Thymus (tissue), 11 donors: ENCODE measurements around the gene IGFALS. TPM values are rescaled to one million over a fixed set of nuclear protein-coding genes. Genes with fewer than 3 reads are reported as not detected.

Experiments used
- DNase-seq, 9 donors: peaks; one replicate each; pipeline ENCODE4 v3.0.0-alpha.2; 2013; ENCODE audit warnings: low spot score in 9 of 9, low read depth in 6 of 9, missing footprints in 1 of 9
- H3K27ac ChIP-seq, 2 donors: one replicate each; pipeline ENCODE4 v1.5.1; 2013; ENCODE audit warnings: control low read depth in 1 of 2, low read depth in 1 of 2, low read length in 1 of 2, mild to moderate bottlenecking in 1 of 2, moderate library complexity in 1 of 2
- H3K27me3 ChIP-seq, 2 donors: one replicate each; pipeline ENCODE4 v1.5.1; 2013; ENCODE audit warnings: low read length in 1 of 2; ENCODE audit not compliant: control insufficient read depth in 2 of 2, insufficient read depth in 1 of 2
- H3K36me3 ChIP-seq, 2 donors: one replicate each; pipeline ENCODE4 v1.5.1; 2013; ENCODE audit warnings: low read length in 1 of 2, mild to moderate bottlenecking in 1 of 2, moderate library complexity in 1 of 2; ENCODE audit not compliant: control insufficient read depth in 2 of 2, insufficient read depth in 2 of 2
- H3K4me1 ChIP-seq, 2 donors: one replicate each; pipeline ENCODE4 v1.5.1; 2013; ENCODE audit warnings: low read length in 2 of 2; ENCODE audit not compliant: control insufficient read depth in 2 of 2, insufficient read depth in 2 of 2
- H3K4me3 ChIP-seq, 2 donors: one replicate each; pipeline ENCODE4 v1.5.1; 2013; ENCODE audit warnings: low read length in 2 of 2, control low read depth in 1 of 2, mild to moderate bottlenecking in 1 of 2
- H3K9me3 ChIP-seq, 2 donors: one replicate each; pipeline ENCODE4 v1.5.1; 2013; ENCODE audit warnings: low read length in 1 of 2, mild to moderate bottlenecking in 1 of 2; ENCODE audit not compliant: control insufficient read depth in 2 of 2, insufficient read depth in 1 of 2
- WGBS: extraction: QIAGEN DNeasy Blood & Tissue Kit; methylation state at CpG from one replicate; pipeline ENCODE4 v1.1.7; 2013; 5-methylcytosine and 5-hydroxymethylcytosine counted together
- polyA plus RNA-seq: library from polyadenylated mRNA; stranded (reverse); fragments of 200-250 nt; gene quantifications from one replicate; pipeline ENCODE4 v1.2.3, GENCODE V29; 2013
- total RNA-seq: library from RNA; stranded (reverse); fragments of 120-200 nt; gene quantifications from one replicate; pipeline ENCODE4 v1.2.4, GENCODE V29; 2013
- donor health status: healthy.

Gene IGFALS
- total and polyA plus RNA-seq, 2 donors: 1.9 to 4.0 TPM

DNA sequence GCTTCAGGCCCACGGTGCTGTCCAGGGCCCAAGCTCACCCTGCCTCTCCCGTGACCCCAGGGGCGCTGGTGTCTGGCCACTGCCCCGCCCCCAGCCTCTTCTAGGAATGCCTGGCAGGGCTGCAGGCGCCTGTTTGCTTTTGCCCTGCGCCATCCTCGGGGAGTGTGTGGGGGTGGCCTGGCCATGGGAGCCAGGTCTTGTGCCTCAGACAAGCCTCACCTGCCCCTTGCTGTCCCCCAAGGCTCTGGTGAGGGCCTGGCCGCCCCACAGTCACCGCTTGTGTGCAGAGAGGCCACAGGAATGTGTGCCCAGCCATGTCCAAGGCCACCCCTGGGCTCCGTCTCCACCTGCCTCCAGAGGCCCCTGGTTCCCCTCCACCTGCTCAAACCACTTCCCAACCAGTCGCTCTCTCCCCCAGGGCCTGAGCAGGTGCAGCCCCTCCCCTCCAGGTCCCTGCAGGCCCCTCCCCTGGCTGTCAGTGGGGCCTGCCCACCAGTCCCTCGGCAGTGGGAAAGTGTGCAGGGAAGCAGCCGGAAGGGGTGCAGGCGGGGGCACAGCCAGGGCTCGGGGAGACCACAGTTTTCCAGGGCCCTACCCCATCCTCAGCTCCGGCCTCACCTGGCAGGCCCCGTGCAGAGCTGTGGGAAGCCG lies 841 bp upstream of the IGFALS start:
- peaks cover 0 to 3% of the 10 kb centered on the region in 2 donors for H3K4me1 ChIP-seq
- H3K4me3 ChIP-seq: no peak overlapping the region
- H3K27me3 ChIP-seq: no peaks in the 10 kb centered on the region
- DNase-seq: no peak
- peaks cover 15 to 32% of the 10 kb centered on the region in 2 donors for H3K36me3 ChIP-seq
- peaks cover 1 to 15% of the 10 kb centered on the region in 2 donors for H3K9me3 ChIP-seq
- 86% methylated on average over 18 of the region's 18 CpGs for WGBS
- H3K27ac ChIP-seq: no peak overlapping the region

DNA sequence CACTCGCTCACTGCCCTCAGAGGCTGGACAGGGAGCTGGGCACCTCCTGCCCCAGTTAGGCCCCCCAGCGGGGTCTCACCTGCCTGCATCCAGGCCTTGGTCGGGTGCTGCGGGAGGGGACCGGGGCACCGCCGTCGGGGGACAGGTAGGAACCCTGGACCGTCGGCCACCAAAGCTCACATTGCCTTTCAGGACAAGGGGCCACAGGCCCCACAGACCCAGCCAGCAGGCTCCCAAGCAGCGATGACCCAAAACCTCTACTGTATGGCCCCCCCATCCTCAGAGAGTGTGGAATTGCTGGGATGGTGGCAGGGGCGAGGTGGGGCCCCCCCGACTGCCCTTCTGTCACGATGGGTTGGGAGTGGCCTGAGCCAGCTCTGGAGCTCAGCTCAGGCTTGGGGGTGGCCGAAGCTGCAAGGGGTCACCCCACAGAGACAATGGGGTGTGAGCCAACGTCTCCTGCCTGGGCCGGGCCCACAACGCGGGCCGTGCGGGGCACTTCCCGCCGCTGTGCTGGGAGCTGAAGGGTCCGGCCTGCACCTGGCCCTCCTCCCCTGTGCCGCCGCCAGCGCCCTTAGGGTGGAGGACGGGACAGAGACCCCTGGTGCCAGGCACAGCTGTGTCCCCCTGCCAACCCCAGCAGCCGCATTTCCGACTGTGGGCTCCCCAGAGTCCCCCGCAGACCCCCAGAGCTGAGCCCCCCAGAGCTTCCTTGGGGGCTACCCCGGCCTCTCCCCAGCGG lies 498 bp downstream of the IGFALS start:
- Histone ChIP-seq H3K9me3 (peaks cover 0 to 6% of the 10 kb centered on the region in 2 donors), H3K4me1 (peaks cover 0 to 3% of the 10 kb centered on the region in 2 donors), H3K27ac (no peak overlapping the region), H3K4me3 (no peak overlapping the region), H3K27me3 (no peaks in the 10 kb centered on the region), H3K36me3 (peaks cover 28 to 45% of the 10 kb centered on the region in 2 donors)
- DNase-seq: no peak
- 94% methylated on average over 33 of the region's 33 CpGs for WGBS

DNA sequence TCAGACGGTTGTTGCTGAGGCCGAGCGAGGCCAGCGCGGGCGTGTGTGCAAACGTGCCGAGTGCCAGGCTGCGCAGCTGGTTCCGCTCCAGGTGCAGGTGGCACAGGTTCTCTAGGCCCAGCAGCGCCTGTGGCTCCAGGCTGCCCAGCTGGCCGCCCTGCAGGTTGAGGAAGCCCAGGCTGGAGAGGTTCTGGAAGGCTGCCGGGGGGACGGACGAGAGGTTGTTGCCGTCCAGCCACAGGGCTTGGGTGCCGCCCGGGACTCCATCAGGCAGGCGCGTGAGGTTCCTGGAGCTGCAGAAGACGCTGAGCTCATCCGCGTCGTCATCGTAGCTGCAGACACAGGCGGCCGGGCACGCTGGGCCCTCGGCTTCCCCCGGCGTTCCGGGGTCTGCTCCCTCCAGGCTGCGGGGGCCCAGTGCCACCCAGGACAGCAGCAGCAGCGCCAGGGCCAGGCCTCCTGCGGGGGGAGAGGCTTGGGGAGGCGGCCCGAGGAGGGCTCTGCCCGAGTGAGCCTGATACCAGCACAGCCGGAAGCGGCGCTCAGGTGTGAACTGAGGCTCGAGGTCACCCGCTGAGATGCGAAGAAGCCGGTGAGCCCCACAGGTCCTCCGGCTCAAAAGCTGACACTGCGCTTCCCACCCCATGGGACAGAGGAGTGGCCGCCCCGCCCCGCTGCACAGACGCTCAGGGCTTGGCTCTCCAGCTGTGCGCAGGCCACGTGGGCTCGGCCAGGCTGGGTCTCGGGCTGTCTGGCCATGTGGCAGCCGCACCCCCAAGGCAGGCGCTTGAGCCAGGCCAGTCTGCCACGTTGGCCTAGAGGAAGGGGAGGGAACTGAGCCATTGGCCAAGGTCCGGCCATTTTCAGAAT lies 1.3 kb downstream of the IGFALS start:
- Histone ChIP-seq H3K27me3 (no peaks in the 10 kb centered on the region), H3K9me3 (peaks cover 0 to 4% of the 10 kb centered on the region in 2 donors), H3K36me3 (peaks cover 36 to 53% of the 10 kb centered on the region in 2 donors), H3K4me3 (no peak overlapping the region), H3K27ac (no peak overlapping the region), H3K4me1 (peaks cover 0 to 3% of the 10 kb centered on the region in 2 donors)
- WGBS: 96% methylated on average over 59 of the region's 59 CpGs
- no peak for DNase-seq

DNA sequence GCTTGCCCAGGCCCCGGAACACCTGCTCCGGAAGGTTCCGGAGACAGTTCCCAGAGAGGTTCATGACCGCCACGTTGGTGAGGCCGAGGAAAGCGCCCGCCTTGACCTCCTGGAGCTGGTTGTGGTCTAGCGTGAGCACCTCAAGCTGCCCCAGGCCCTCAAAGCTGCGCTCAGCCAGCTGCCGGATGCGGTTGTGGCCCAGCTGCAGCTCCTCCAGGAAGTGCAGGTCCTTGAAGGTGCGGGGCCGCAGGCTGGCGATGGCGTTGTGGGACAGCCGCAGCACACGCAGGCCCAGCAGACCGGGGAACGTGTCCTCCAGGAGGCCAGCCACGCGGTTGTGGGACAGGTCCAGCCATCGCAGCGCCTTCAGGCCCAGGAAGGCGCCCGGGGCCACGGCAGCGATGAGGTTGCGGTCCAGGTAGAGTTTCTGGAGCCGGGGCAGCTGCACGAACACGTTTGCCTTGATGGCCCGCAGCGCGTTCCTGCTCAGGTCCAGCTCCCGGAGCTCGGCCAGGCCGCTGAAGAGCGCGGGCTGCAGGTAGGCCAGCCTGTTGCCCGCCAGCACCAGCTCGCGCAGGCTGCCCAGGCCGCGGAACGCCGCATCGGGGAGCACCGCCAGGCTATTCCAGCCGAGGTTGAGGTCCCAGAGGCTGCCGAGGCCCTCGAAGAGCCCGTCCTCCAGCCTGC lies 2.1 kb downstream of the IGFALS start:
- no peak for DNase-seq
- H3K36me3 ChIP-seq: peaks cover 43 to 61% of the 10 kb centered on the region in 2 donors
- H3K27me3 ChIP-seq: no peaks in the 10 kb centered on the region
- WGBS: 97% methylated on average over 53 of the region's 53 CpGs
- no peak overlapping the region for H3K27ac ChIP-seq
- H3K4me3 ChIP-seq: no peak overlapping the region
- H3K9me3 ChIP-seq: peaks cover 0 to 4% of the 10 kb centered on the region in 2 donors
- H3K4me1 ChIP-seq: peaks cover 0 to 3% of the 10 kb centered on the region in 2 donors

DNA sequence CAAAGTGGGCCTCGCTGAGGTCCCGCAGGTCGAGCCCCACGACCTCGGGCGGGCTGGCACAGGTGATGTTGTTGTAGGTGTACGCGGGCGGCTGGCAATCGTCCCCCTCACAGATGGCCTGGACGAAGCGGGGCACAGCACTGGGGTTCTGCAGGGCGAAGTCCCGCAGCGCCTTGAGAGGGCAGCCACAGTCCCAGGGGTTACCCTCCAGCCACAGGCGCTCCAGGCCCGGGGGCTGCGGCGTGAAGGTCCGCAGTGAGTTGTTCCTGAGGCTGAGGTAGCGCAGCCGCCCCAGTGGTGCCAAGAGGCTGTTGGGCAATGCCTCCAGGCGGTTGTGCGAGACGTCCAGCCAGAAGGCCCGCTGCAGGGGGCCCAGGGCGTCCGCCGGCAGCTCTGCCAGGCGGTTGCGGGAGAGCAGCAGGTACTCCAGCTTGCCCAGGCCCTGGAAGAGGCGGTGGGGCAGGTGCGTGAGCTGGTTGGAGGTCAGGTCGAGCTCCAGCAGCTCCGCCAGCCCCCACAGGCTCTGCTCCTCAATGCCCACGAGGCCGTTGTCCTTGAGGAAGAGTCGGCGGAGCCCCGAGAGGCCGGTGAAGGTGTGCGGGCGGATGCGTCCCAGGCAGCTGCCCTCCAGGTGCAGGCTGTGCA lies 2.8 kb downstream of the IGFALS start:
- Histone ChIP-seq H3K27ac (no peak overlapping the region), H3K9me3 (peaks cover 1 to 4% of the 10 kb centered on the region in 2 donors), H3K27me3 (no peaks in the 10 kb centered on the region), H3K4me3 (no peak overlapping the region), H3K36me3 (peaks cover 43 to 66% of the 10 kb centered on the region in 2 donors), H3K4me1 (peaks cover 0 to 3% of the 10 kb centered on the region in 2 donors)
- no peak for DNase-seq
- 98% methylated on average over 44 of the region's 44 CpGs for WGBS

DNA sequence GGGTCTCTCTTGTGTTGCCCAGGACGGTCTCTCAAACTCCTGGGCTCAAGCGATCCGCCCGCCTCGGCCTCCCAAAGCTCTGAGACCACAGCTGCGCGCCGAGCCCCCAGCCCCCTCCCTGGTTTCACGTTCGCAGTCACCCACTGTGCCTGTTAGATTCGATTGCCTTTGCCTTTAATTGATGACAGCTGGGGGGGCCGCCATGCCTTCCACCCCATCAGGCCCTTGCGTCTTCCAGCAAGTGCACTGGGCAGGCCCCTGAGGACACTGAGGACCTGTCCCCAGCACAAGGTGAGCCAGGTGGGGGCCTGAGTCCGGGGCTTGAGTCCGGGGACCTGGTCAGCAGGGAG lies 3.3 kb downstream of the IGFALS start:
- no peak overlapping the region for H3K27ac ChIP-seq
- no peaks in the 10 kb centered on the region for H3K27me3 ChIP-seq
- peaks cover 1 to 4% of the 10 kb centered on the region in 2 donors for H3K9me3 ChIP-seq
- H3K4me3 ChIP-seq: no peak overlapping the region
- 98% methylated on average over 15 of the region's 15 CpGs for WGBS
- DNase-seq: no peak
- H3K36me3 ChIP-seq: peaks cover 45 to 71% of the 10 kb centered on the region in 2 donors
- H3K4me1 ChIP-seq: peaks cover 0 to 3% of the 10 kb centered on the region in 2 donors

DNA sequence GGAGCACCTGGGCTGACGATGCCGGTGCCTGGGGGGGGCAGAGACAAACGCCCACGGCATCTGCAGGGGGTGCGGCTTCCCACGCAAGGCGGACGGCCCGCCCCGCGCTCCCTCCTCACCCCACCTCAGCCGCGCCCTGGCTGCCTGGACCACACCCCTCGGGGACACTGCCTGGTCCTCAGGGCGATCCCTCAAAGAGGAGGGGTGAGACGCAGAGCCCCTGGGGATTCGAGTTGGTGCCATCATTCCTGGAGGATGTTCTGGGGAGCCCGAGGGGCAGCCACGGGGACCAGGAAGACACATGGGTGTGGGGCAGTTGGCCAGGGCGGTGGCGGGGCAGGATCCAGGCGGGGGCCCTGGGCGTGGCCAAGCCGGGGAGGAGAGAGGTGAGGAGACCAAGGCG lies 3.9 kb downstream of the IGFALS start:
- H3K36me3 ChIP-seq: peaks cover 48 to 72% of the 10 kb centered on the region in 2 donors
- 95% methylated on average over 25 of the region's 25 CpGs for WGBS
- H3K9me3 ChIP-seq: peaks cover 1 to 4% of the 10 kb centered on the region in 2 donors
- no peak for DNase-seq
- no peak overlapping the region for H3K27ac ChIP-seq
- H3K4me1 ChIP-seq: peaks cover 0 to 3% of the 10 kb centered on the region in 2 donors
- H3K4me3 ChIP-seq: no peak overlapping the region
- no peaks in the 10 kb centered on the region for H3K27me3 ChIP-seq

DNA sequence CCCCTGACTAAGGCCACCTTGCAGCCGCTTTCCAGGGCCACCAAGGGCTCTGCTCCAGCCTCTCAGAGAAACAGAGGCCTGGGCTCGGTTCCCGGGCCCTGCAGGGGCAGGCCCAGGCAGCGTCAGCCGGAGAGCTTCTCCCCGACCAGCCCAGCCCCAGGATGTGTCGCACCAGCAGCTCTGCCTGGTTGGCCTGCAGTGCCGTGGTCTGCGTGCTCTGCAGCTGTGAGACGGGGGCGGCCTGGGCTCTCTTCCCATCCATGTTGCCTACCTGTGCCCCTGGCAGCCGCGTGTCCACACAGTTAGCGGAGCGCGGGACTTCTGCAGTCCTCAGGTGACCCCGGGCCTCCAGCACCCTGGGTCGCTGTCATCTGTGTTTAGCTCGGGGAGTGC lies 4.8 kb downstream of the IGFALS start:
- Histone ChIP-seq H3K36me3 (peaks cover 51 to 74% of the 10 kb centered on the region in 2 donors), H3K9me3 (peaks cover 1 to 4% of the 10 kb centered on the region in 2 donors), H3K4me1 (peaks cover 6 to 7% of the 10 kb centered on the region in 2 donors), H3K27ac (peak overlapping the region; percentile 43 to 58), H3K4me3 (no peak overlapping the region), H3K27me3 (no peaks in the 10 kb centered on the region)
- WGBS: 85% methylated on average over 19 of the region's 19 CpGs
- no peak for DNase-seq
